ENCODE data around the gene PHRF1.
"Not testable (repeated sequence)": the region's sequence is repeated elsewhere in the genome, so short reads cannot be mapped to it uniquely, and the experiment has no call there.

DNA sequence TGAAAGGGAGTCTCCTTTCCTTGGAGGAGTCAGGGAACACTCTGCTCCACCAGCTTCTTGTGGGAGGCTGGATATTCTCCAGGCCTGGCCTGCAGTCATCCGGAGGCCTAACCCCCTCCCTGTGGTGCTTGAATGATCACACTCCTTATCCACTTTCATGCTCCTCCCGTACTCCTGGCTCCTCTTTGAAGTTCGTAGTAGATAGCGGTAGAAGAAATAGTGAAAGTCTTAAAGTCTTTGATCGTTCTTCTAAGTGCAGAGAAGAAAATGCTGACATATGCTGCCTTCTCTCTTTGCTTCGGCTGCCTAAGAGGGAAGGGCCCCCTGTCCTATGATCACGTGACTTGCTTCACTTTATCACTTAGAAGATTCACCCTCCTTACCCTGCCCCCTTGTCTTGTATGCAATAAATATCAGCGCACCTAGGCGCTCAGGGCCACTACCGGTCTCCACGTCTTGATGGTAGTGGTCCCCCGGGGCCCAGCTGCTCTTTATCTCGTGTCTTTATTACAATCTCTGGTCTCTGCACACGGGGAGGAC, 2.2 kb upstream of the PHRF1 start:
- not testable (repeated sequence) for TF ChIP-seq POLR2A (IDR thresholded peaks at IDR 0.05)
- TF ChIP-seq, protein P1, sequence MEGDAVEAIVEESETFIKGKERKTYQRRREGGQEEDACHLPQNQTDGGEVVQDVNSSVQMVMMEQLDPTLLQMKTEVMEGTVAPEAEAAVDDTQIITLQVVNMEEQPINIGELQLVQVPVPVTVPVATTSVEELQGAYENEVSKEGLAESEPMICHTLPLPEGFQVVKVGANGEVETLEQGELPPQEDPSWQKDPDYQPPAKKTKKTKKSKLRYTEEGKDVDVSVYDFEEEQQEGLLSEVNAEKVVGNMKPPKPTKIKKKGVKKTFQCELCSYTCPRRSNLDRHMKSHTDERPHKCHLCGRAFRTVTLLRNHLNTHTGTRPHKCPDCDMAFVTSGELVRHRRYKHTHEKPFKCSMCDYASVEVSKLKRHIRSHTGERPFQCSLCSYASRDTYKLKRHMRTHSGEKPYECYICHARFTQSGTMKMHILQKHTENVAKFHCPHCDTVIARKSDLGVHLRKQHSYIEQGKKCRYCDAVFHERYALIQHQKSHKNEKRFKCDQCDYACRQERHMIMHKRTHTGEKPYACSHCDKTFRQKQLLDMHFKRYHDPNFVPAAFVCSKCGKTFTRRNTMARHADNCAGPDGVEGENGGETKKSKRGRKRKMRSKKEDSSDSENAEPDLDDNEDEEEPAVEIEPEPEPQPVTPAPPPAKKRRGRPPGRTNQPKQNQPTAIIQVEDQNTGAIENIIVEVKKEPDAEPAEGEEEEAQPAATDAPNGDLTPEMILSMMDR (IDR thresholded peaks at IDR 0.05), result not testable (repeated sequence)

All from heart left ventricle (tissue), 13 donors.